HG03460 (cell line): ENCODE data around the gene CGB7.
"Not testable (repeated sequence)": the region's sequence is repeated elsewhere in the genome, so short reads cannot be mapped to it uniquely, and the experiment has no call there.

Experiments
- ATAC-seq: cut with Tn5 transposase; IDR thresholded peaks from one replicate; pipeline ENCODE4 v1.9.1; 2021; ENCODE audit not compliant: unreplicated experiment

Gene CGB7

DNA sequence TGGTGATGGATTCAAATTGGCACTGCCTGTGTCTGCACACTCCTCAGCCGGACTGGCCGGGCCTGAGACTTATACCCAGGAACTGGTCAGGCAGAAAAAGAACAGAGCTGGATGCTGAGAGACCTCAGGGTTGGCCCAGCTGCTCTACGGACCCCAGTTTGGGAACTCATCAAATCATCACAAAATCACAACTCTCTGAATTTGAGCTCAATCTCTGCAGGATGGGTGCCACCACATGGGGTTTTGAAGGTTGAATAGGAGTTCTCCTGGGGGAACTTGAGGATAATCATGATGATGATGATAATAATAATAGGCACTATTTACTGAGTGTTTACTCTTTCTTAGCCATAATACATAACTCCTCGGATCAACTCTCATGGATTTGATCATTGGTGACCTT lies 14.9 kb downstream of the CGB7 start:
- not testable (repeated sequence) for ATAC-seq

DNA sequence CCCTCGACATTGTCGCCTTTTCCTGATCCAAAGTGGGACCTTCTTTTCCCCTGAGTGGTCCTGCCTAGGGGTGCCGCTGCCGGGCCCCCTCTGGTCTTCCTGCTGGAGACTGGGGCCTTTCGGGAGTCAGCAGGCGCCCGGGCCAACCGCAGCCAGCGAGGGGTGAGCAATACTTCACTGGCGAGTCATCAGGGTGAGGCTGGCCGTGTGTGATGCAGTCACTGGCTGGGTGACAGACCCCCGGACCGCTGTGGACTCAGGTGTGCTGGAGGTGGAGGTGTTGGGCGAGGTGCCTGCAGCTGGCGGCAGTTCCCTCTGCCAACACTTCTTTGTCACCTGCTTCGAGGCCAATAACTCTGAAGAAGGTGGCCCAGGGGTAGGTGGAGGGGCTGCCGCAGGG lies 15.4 kb downstream of the CGB7 start:
- no peak for ATAC-seq

DNA sequence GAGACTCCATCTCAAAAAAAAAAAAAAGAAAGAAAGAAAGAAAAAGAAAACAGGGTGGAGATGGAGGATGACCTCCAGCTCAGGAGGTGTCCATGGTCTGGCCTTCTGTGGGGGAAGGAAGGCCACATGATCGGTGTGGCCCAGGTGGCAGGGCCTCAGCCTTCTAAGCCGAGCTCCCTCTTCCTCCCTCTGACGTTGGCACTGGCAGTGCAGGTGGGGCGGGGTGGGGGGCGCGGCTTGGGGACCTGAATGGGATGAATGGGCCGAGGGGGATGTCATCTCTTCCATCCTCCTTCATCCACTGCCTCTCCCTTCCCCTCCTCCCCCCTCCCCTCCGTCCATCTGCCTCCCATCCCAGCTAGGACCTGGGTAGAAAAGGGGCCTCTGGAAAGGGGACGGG lies 17.8 kb downstream of the CGB7 start:
- not testable (repeated sequence) for ATAC-seq

DNA sequence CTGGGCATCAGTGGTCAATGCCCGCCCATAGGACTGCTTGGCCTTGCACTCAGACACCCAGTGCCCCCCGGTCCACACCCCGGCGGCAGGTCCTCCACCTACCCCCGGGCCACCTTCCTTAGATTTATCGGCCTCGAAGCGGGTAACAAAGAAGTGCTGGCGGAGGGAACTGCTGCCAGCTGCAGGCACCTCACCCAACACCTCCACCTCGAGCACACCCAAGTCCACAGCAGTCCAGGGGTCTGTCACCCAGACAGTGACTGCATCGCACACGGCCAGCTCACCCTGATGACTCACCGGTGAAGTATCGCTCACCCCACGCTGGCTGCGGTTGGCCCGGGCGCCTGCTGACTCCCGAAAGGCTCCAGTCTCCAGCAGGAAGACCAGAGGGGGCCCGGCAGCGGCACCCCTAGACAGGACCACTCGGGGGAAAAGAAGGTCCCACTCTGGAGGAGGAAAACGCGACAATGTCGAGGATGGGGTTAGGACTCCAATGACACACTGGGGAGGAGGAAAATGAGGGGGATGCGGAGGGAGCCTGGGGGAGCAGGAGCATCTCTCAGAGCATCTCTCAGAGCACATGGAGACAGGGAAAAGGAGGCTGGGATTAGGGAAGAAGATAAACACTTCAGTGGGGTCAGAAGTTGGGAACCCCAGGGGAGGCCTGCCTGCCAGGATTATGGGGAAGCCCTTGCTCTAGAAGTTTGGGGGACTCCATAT lies 18.8 kb downstream of the CGB7 start:
- ATAC-seq, result not testable (repeated sequence)

DNA sequence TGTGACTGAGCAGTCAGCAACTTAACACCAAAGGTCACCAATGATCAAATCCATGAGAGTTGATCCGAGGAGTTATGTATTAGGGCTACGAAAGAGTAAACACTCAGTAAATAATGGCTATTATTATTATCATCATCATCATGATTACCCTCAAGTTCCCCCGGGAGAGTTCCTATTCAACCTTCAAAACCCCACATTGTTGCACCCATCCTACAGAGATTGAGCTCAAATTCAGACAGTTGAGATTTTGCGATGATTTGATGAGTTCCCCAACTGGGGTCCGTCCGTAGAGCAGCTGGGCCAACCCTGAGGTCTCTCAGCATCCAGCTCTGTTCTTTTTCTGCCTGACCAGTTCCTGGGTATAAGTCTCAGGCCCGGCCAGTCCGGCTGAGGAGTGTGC lies 19.4 kb downstream of the CGB7 start:
- ATAC-seq, result not testable (repeated sequence)

DNA sequence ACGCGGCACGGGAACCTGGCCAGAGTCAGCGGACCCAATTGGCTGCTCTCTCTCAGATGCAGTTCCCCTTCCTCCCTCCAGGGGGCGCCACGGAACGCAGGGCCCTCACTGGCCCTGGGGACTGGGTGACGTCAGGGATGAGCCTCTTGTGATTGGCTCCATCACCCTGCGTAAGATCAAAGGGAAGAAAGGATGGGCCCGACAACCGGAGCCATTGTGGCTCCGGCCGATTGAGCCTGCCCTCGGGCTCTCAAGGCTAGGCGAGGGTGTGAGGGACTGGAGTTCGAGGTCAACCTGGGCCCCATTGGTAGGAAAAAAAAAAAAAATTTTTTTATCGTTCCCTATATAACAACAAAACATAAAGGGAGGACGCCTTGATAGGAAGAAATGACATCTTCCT lies 20.7 kb downstream of the CGB7 start, which contains the start of gene CGB1:
CGB1 (minus strand) TSS at position 81 of the 400 bp plus-strand sequence. CDS start 184 bp downstream, outside the sequence.
- ATAC-seq, result not testable (repeated sequence)

DNA sequence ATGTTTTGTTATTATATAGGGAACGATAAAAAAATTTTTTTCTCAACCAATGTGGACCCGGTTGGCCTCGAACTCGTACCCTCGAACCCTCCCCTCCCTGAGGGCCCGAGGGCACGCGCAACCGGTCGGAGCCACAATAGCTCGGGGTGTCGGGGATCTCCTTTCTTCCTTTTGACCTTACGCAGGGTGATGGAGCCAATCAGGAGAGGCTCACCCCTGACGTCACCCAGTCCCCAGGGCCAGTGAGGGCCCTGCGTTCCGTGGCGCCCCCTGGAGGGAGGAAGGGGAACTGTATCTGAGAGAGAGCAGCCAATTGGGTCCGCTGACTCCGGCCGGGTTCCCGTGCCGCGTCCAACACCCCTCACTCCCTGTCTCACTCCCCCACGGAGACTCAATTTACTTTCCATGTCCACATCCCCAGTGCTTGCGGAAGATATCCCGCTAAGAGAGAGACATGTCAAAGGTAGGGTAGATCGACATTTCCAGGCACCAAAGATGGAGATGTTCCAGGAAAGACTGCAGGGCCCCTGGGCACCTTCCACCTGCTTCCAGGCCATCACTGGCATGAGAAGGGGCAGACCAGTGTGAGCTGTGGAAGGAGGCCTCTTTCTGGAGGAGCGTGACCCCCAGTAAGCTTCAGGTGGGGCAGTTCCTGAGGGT lies 25.8 kb downstream of the CGB7 start, which contains the start of gene CGB2:
CGB2 (plus strand) TSS at position 249 of the 660 bp plus-strand sequence; CDS start at position 455, 206 bp downstream.
- not testable (repeated sequence) for ATAC-seq

DNA sequence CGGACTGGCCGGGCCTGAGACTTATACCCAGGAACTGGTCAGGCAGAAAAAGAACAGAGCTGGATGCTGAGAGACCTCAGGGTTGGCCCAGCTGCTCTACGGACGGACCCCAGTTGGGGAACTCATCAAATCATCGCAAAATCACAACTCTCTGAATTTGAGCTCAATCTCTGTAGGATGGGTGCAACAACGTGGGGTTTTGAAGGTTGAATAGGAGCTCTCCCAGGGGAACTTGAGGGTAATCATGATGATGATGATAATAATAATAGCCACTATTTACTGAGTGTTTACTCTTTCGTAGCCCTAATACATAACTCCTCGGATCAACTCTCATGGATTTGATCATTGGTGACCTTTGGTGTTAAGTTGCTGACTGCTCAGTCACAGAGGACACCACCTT lies 27.2 kb downstream of the CGB7 start:
- not testable (repeated sequence) for ATAC-seq

DNA sequence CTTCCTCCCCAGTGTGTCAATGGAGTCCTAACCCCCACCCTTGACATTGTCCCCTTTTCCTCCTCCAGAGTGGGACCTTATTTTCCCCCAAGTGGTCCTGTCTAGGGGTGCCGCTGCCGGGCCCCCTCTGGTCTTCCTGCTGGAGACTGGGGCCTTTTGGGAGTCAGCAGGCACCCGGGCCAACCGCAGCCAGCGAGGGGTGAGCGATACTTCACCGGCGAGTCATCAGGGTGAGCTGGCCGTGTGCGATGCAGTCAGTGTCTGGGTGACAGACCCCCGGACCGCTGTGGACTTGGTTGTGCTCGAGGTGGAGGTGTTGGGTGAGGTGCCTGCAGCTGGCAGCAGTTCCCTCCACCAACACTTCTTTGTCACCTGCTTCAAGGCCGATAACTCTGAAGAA lies 27.8 kb downstream of the CGB7 start:
- ATAC-seq, result not testable (repeated sequence)

DNA sequence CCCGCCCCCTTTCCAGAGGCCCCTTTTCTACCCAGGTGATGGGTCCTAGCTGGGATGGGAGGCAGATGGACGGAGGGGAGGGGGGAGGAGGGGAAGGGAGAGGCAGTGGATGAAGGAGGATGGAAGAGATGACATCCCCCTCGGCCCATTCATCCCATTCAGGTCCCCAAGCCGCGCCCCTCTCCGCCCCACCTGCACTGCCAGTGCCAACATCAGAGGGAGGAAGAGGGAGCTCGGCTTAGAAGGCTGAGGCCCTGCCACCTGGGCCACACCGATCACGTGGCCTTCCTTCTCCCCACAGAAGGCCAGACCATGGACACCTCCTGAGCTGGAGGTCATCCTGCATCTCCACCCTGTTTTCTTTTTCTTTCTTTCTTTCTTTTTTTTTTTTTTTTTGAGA lies 28.9 kb downstream of the CGB7 start:
- not testable (repeated sequence) for ATAC-seq

DNA sequence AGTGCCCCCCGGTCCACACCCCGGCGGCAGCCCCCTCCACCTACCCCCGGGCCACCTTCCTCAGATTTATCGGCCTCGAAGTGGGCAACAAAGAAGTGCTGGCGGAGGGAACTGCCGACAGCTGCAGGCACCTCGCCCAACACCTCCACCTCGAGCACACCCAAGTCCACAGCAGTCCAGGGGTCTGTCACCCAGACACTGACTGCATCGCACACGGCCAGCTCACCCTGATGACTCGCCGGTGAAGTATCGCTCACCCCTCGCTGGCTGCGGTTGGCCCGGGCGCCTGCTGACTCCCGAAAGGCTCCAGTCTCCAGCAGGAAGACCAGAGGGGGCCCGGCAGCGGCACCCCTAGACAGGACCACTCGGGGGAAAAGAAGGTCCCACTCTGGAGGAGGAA lies 31.9 kb downstream of the CGB7 start:
- not testable (repeated sequence) for ATAC-seq

DNA sequence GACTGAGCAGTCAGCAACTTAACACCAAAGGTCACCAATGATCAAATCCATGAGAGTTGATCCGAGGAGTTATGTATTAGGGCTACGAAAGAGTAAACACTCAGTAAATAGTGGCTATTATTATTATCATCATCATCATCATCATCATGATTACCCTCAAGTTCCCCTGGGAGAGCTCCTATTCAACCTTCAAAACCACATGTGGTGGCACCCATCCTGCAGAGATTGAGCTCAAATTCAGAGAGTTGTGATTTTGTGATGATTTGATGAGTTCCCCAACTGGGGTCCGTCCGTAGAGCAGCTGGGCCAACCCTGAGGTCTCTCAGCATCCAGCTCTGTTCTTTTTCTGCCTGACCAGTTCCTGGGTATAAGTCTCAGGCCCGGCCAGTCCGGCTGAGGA lies 32.5 kb downstream of the CGB7 start:
- ATAC-seq, result not testable (repeated sequence)

DNA sequence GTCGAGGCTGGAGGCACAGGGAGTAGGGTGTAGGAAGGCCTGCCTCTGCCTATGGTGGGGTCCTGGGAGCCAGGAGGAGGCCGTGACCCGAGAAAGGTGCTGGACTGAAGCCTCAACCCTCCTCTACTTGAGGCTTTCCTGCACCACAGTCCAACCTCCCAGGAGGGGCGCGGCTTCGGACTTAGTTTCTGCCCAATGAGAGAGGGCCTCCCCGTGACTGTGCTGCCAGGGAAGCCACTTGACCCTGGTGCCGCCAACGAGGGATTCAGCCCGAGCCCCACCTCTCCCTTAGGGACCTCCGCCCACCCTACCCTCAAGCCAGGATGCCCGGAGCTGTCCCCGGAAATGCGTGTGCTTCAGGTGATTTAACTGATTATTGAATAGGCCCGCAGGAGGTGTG lies 33.3 kb downstream of the CGB7 start, which contains the start of gene CGB3:
CGB3 (minus strand) TSS at position 101 of the 400 bp plus-strand sequence. CDS start 362 bp downstream, outside the sequence.
- not testable (repeated sequence) for ATAC-seq

DNA sequence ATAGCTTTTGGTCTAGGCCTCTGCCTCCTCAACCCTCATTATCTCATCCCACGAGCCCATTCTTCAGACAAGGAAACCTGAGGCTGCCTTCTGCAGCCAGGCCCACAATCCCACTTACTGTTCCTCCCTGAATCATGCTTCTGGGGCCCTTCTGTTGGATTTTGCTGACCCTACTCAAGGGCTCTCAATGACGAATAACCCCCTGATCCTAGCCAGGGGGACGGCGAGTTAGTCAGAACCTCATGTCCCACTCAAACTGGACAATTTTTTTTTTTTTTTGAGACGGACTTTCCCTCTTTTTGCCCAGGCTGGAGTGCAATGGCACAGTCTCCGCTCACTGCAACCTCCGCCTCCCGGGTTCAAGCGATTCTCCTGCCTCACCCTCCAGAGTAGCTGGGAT lies 35.4 kb downstream of the CGB7 start:
- ATAC-seq, result no peak

DNA sequence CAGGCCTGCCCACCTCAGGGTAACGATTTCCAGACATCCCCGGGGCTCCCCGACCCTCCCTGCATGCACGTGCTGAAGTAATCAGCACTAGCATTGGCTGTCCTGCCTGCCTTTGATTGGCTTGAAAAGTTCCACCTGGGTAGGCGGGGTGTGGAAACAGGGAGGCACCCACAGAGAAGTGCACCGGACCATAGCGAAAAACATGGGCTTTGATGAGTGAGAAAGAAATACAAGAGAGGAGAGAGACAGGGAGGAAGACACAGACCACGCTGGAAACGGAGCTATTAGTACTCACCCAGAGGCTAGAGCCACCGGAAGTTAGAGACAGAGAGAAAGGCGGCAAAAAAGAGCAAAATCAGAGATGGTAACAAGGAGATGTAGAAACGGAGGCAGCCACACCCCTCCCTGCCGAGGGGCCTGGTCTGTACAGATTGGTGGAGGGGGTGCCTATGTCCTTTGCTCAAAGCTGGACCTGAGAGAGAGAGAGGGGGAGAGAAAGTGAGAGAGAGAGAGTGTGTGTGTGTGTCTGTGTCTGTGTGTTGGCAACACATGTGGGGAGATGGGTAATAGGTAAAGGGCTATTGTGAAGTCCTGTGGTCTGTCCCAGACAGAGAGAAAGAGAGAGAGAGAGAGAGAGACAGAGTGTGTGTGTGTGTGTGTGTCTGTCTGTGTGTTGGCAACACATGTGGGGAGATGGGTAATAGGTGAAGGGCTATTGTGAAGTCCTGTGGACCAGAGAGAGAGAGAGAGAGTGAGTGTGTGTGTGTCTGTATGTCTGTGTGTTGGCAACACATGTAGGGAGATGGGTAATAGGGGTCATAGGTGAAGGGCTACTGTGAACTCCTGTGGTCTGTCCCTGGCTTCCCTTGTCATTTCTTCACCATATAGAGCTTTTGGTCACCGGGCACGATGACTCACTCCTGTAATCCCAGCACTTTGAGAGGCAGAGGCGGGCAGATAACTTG lies 36.3 kb downstream of the CGB7 start:
- ATAC-seq, result no peak

DNA sequence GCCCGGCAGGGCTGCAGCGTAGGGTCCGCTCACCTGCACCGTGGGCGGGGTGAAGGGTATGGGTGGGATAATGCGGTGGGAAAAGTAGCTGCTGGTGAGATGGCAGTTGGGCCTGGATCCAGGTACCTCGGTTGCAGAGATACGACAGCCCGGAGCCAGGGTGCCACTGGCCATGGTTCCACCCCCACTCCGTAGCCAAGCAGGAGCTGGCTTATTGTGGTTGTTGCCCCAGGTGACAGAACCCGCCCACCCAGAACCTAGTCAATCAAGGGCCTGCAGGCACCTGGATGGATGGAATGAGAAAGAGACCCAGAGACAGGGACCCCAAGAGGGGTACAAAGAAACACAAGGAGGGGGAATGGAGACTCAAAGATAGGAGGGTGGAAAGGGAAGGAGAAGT lies 37.2 kb downstream of the CGB7 start:
- no peak for ATAC-seq

DNA sequence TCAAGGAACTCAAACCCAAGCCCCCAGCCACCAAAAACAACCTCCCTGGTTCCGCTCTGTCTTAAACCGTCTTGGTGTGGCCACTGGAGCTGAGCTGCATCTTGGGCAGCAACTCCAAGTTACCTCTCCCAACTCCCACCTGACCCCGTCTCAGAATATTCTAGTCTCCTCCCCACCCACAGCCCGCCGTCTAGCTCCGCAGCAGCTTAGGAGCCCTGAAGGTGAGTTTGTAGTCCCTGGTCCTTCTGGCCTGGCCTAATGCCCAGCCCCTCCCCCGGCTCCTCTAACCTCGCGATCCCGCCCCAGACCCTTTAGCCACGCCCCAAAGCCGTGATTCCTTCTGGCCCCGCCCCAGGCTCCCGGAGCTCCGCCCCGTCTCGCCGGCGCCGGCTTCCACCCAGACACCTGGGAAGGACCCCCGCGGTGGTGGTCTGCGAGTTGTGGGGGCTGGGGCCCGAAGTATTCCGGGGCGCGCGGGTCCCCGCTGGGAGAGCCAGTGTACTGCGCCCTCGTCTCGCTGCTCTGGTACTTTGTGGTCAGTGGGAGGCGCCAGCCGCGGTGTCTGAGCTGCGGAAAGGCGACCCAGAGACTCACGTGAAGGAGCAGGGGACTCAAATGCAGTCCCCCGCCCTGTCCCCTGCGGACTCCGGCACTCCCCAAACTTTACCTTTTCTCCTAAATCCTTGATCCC lies 38.2 kb downstream of the CGB7 start:
- no peak for ATAC-seq

DNA sequence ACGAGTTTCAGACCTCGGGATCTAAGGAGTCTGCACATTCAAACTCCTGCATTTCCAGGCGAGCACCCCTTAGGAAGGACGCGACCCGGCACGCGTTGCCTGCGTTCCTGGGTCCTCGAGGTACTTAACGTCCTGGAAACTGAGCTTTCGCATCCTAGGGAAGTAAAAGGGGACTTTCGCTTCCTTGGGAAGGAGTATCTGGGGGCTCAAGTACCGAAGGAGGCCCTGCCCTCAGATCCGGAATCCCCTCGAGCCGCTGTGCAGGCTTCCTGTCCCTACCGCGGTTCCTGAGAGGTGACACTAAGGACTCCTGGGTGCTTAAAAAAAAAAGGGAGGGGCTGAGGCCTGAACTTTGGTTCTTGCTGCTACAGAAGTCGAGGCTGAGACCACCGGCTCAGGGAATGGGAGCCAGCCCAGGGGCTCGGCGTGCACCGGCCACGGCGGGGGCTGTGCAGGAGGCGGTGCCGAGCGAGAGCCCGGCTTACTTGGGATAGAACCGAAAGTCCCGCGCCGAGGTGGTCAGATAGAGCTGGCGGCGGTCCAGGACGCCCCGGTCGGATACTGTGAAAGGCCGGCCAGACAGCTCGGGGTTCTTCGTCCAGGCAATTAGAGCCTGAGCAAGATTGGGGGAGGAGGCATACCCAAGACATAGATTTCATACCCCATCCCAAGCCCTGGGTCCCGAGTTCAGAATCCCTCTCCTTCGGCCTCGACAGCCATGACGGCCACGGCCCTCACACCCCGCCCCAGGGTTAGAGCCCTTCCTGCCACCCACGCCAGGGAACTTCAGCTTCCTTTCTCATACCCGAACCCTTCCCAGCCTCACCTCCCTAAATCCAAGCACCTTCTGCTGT lies 38.9 kb downstream of the CGB7 start:
- ATAC-seq, result not testable (repeated sequence)

DNA sequence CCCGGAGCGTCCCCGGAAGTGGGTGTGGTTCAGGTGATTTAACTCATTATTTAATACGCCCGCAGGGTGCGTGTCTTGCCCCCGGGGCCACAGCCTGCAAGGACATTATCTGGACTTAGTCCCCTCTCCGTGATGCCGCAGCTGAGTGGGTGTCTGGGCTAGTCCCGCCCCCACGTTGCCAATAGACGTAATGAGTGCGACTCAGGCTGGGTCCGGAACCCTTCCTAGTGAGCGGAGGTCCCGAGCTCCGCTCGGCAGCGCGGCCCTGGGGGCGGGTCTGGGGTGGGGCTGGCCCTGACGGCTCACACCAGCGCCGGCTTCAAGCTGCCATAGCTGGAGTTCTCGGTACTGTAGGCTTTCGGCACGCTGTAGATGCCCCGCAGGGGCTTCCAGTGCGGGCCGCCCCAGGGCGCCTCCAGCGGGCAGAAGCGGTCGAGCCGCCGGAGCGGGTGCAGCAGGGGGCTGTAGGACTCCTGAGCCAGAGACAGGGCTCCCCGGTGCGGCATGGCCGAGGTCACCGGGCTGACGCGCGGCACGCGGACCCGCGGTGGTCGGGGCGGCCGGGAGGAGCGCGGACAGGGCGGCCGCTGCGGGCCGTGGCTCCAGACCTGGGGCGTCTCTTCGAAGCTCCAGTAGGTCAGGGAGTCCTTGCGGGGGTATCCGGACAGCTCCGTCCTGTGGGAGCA lies 39.7 kb downstream of the CGB7 start:
- no peak for ATAC-seq
